HepG2 (cell line): Measurements from ENCODE around the gene TRIO. TPM values are rescaled to one million over a fixed set of nuclear protein-coding genes. Genes with fewer than 3 reads are reported as not detected.

Experiments
- DMAP1 ChIP-seq: IDR thresholded peaks from 2 replicates; pipeline ENCODE4 v1.6.1; 2016
- FOXJ3 ChIP-seq: sonication (generic); formaldehyde crosslinking; IDR thresholded peaks from 2 replicates; pipeline ENCODE4 v1.4.0; 2020; ENCODE audit warnings: missing genetic modification reagents, mild to moderate bottlenecking, borderline replicate concordance
- FOXP4 ChIP-seq: sonication (generic); formaldehyde crosslinking; IDR thresholded peaks from 2 replicates; pipeline ENCODE4 v1.4.0; 2020; ENCODE audit warnings: missing genetic modification reagents
- HDAC1 ChIP-seq: sonication (generic); formaldehyde crosslinking; IDR thresholded peaks from 2 replicates; pipeline ENCODE4 v1.5.1; 2020; ENCODE audit warnings: mild to moderate bottlenecking, missing genetic modification reagents
- KLF12 ChIP-seq: sonication (generic); formaldehyde crosslinking; IDR thresholded peaks from 2 replicates; pipeline ENCODE4 v1.4.0; 2020; ENCODE audit warnings: missing genetic modification reagents, borderline replicate concordance
- KLF9 ChIP-seq: IDR thresholded peaks from 2 replicates; pipeline ENCODE4 v1.6.1; 2016; ENCODE audit warnings: low read depth
- KMT2A ChIP-seq: sonication (generic); formaldehyde crosslinking; IDR thresholded peaks from 2 replicates; pipeline ENCODE4 v1.4.0; 2020; ENCODE audit warnings: missing genetic modification reagents
- MAFK ChIP-seq, 2 experiments: IDR thresholded peaks in 1 of 2; conservative IDR thresholded peaks in 1 of 2; 2 replicates each; pipeline ENCODE4 v1.6.1; 2011; ENCODE audit warnings: improper control_type of control experiment in 2 of 2, low read length in 2 of 2
- NKX3-1 ChIP-seq: sonication (generic); formaldehyde crosslinking; IDR thresholded peaks from 2 replicates; pipeline ENCODE4 v1.5.0; 2020; ENCODE audit warnings: missing genetic modification reagents
- PHF8 ChIP-seq: sonication (generic); formaldehyde crosslinking; IDR thresholded peaks from 2 replicates; pipeline ENCODE4 v1.5.0; 2020; ENCODE audit warnings: missing genetic modification reagents
- TBX3 ChIP-seq: fragments of 450-650 bp; IDR thresholded peaks from 2 replicates; pipeline ENCODE4 v1.6.1; 2017; ENCODE audit warnings: antibody characterized with exemption, mild to moderate bottlenecking, inconsistent platforms, borderline replicate concordance
- TCF7 ChIP-seq: sonication (generic); IDR thresholded peaks from 2 replicates; pipeline ENCODE4 v1.6.1; 2016; ENCODE audit warnings: antibody characterized with exemption, low read depth
- TSC22D2 ChIP-seq: sonication (generic); formaldehyde crosslinking; IDR thresholded peaks from 2 replicates; pipeline ENCODE4 v1.5.1; 2020; ENCODE audit warnings: missing genetic modification reagents, mild to moderate bottlenecking, borderline replicate concordance
- YY1 ChIP-seq: IDR thresholded peaks from 2 replicates; pipeline ENCODE4 v1.6.1; 2011; ENCODE audit warnings: low read length, low read depth, moderate library complexity, mild to moderate bottlenecking; ENCODE audit not compliant: insufficient read depth, insufficient replicate concordance
- ZMYM2 ChIP-seq: sonication (generic); formaldehyde crosslinking; IDR thresholded peaks from 2 replicates; pipeline ENCODE4 v1.8.0; 2022; ENCODE audit warnings: mild to moderate bottlenecking, missing genetic modification reagents
- ZNF260 ChIP-seq: sonication (generic); formaldehyde crosslinking; IDR thresholded peaks from 2 replicates; pipeline ENCODE4 v1.4.0; 2020; ENCODE audit warnings: missing genetic modification reagents, low read depth, mild to moderate bottlenecking, borderline replicate concordance
- ZNF552 ChIP-seq: sonication (generic); formaldehyde crosslinking; IDR thresholded peaks from 2 replicates; pipeline ENCODE4 v1.9.0; 2022; ENCODE audit warnings: missing genetic modification reagents, mild to moderate bottlenecking, borderline replicate concordance
- polyA plus RNA-seq, 8 experiments: library from polyadenylated mRNA; depleted of rRNA in 3 of 8; stranded (reverse) in 7 of 8; unstranded in 1 of 8; fragments of >200 nt; fragmentation: Illumina TruSeq in 4 of 8; extraction: Trizol in 4 of 8; gene quantifications; 2 replicates each; pipeline versions ENCODE4 v1.2.1 to v1.2.3, GENCODE V29; 2011 to 2016; ENCODE audit warnings: low read depth in 4 of 8, missing spikeins in 1 of 8, mixed read lengths in 1 of 8; ENCODE audit not compliant: insufficient read depth in 1 of 8
- total RNA-seq, 5 experiments: library from RNA; depleted of rRNA; stranded (reverse); fragments of >200 nt; fragmentation: Illumina TruSeq; extraction: Trizol; gene quantifications; 2 replicates each; pipeline ENCODE4 v1.2.3, GENCODE V29; 2016; ENCODE audit warnings: low read depth in 1 of 5
- TF ChIP-seq, protein P1 (sequence below): sonication (generic); formaldehyde crosslinking; IDR thresholded peaks from 2 replicates; pipeline ENCODE4 v1.4.0; 2020; ENCODE audit warnings: mild to moderate bottlenecking, low read depth, missing genetic modification reagents
- TF ChIP-seq, protein P2 (sequence below): sonication (generic); formaldehyde crosslinking; IDR thresholded peaks from 2 replicates; pipeline ENCODE4 v1.4.0; 2020; ENCODE audit warnings: missing genetic modification reagents, borderline replicate concordance
- TF ChIP-seq, protein P3 (sequence below): IDR thresholded peaks from 2 replicates; pipeline ENCODE4 v1.6.1; 2016; ENCODE audit warnings: control low read depth
- TF ChIP-seq, protein P4 (sequence below): sonication (generic); formaldehyde crosslinking; IDR thresholded peaks from 2 replicates; pipeline ENCODE4 v1.8.1; 2023; ENCODE audit warnings: mild to moderate bottlenecking, moderate library complexity, missing genetic modification reagents

Gene TRIO
- total and polyA plus RNA-seq, 2 of the 13 experiments (the other 11 are each of a cell fraction or from before 2014, with no cell fraction given): 45.2 to 45.9 TPM

DNA sequence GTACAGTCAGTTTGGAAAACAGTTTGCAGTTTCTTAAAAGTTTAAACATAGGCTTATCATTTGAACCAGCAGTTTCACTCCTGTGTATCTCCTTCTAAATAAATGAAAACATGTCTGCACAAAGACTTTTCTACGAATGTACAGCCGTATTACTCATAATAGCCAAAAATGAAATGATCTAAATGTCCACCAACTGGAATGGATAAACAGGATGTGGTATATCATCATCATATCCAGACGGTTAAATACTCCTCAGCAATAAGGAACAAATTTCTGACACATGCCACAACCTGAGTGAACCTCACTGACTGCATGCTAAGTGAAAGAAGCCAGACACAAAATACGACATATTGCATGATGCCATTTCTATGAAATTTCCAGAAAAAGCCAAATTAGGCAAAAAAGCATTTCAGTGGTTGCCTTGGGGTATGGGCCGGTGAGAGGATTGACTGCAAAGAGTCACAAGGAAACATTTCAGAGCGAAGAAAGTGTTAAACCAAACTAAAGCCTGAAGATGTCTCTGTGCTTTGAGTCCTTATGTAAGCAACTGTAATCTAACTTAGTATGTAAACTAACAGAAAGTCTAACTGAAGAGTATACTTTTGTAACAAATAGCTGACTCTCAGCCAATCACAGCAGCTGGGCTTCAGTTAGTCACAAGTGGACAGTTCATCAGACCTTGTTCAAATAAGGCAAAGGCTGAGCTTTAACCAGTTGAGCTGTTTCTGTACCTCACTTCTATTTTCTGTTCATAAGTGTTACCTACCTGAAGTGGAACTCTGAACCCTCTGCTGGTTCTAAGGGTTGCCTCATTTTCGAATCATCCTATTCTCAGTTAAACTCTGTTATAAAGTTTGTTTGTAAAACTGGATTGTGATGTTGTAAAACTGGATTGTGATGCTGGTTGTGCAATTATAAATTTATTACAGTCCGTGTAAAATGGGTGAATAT lies 65.2 kb downstream of the TRIO start (continued):
- TF ChIP-seq, protein P1, sequence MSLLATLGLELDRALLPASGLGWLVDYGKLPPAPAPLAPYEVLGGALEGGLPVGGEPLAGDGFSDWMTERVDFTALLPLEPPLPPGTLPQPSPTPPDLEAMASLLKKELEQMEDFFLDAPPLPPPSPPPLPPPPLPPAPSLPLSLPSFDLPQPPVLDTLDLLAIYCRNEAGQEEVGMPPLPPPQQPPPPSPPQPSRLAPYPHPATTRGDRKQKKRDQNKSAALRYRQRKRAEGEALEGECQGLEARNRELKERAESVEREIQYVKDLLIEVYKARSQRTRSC (CRISPR knock-in tag): no peak
- no peak; the same call in none of the 2 replicates for TF ChIP-seq DMAP1 (CRISPR knock-in tag)
- TF ChIP-seq, protein P2, sequence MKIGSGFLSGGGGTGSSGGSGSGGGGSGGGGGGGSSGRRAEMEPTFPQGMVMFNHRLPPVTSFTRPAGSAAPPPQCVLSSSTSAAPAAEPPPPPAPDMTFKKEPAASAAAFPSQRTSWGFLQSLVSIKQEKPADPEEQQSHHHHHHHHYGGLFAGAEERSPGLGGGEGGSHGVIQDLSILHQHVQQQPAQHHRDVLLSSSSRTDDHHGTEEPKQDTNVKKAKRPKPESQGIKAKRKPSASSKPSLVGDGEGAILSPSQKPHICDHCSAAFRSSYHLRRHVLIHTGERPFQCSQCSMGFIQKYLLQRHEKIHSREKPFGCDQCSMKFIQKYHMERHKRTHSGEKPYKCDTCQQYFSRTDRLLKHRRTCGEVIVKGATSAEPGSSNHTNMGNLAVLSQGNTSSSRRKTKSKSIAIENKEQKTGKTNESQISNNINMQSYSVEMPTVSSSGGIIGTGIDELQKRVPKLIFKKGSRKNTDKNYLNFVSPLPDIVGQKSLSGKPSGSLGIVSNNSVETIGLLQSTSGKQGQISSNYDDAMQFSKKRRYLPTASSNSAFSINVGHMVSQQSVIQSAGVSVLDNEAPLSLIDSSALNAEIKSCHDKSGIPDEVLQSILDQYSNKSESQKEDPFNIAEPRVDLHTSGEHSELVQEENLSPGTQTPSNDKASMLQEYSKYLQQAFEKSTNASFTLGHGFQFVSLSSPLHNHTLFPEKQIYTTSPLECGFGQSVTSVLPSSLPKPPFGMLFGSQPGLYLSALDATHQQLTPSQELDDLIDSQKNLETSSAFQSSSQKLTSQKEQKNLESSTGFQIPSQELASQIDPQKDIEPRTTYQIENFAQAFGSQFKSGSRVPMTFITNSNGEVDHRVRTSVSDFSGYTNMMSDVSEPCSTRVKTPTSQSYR (CRISPR knock-in tag): no peak
- TF ChIP-seq ZNF552 (CRISPR knock-in tag): no peak
- TF ChIP-seq NKX3-1 (CRISPR knock-in tag): peak; percentile 65; the same call in 1 of the 2 replicates
- TF ChIP-seq KLF12: no peak
- TF ChIP-seq FOXJ3: peak; percentile 68; the same call in 1 of the 2 replicates
- peak; percentile 17; the same call in 1 of the 2 replicates for TF ChIP-seq TCF7
- 0 out of 2 replicates have a peak, but pooled peaks have one; percentile 47 for TF ChIP-seq KMT2A (CRISPR knock-in tag)
- peak; percentile 22; the same call in 1 of the 2 replicates for TF ChIP-seq TSC22D2 (CRISPR knock-in tag)
- TF ChIP-seq FOXP4 (CRISPR knock-in tag): peak; percentile 85
- TF ChIP-seq HDAC1 (CRISPR knock-in tag): peak; percentile 46; the same call in 1 of the 2 replicates
- TF ChIP-seq ZNF260 (CRISPR knock-in tag): no peak
- TF ChIP-seq YY1: no peak
- TF ChIP-seq ZMYM2: no peak
- TF ChIP-seq TBX3: no peak
- TF ChIP-seq, protein P3, sequence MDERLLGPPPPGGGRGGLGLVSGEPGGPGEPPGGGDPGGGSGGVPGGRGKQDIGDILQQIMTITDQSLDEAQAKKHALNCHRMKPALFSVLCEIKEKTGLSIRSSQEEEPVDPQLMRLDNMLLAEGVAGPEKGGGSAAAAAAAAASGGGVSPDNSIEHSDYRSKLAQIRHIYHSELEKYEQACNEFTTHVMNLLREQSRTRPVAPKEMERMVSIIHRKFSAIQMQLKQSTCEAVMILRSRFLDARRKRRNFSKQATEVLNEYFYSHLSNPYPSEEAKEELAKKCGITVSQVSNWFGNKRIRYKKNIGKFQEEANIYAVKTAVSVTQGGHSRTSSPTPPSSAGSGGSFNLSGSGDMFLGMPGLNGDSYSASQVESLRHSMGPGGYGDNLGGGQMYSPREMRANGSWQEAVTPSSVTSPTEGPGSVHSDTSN (CRISPR knock-in tag): no peak
- peak; percentile 66 to 87; a peak in 3 of 4 replicates for TF ChIP-seq MAFK (conservative IDR thresholded peaks at IDR 0.05 in 1 of 2, IDR thresholded peaks at IDR 0.05 in 1 of 2; ENCODE audit: low read length in 2 of 2)
- TF ChIP-seq, protein P4, sequence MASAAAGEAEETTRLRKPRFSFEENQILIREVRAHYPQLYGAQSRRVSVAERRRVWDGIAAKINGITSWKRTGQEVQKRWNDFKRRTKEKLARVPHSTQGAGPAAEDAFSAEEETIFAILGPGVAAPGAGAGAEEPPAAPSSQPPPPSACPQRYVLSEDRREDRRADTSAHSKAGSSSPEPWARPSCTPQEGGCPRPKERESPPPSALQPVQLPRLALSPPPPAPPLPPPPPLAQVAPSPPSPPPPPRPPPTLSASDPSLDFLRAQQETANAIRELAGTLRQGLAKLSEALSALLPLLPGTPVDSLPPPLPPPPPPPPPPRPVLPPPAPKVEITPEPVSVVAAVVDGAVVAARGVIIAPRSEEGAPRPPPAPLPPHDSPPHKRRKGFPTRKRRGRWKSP (CRISPR knock-in tag): no peak
- TF ChIP-seq PHF8: no peak
- TF ChIP-seq KLF9 (CRISPR knock-in tag): no peak
